HG03135 (cell line): ENCODE results near the gene ACACA.
A peak's percentile ranks its signal among the peaks of the same experiment; 100 is the strongest.
"Not testable (repeated sequence)": the region's sequence is repeated elsewhere in the genome, so short reads cannot be mapped to it uniquely, and the experiment has no call there.

ENCODE experiments used
- ATAC-seq: cut with Tn5 transposase; IDR thresholded peaks from one replicate; pipeline ENCODE4 v1.9.1; 2021; ENCODE audit warnings: mild to moderate bottlenecking, moderate library complexity; ENCODE audit not compliant: unreplicated experiment

The ACACA gene

DNA sequence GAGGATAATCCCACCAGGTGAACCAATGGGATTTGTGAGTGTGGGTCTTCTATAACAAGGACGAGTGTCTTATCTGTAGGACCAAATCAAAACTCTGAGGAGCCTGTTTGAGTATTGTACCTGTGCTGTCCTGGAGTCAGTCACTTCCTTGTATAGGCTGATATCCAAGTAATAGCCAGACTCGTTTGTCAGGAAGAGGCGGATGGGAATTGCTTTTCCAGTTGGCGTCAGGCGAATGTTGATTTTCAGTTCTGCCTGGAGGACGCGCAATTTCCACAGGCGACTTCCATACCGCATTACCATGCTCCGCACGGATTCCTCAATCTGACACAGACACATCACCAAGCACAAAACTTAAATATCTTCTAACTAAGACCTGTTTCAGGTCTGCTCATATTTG lies 218.5 kb downstream of the ACACA start:
- no peak for ATAC-seq

DNA sequence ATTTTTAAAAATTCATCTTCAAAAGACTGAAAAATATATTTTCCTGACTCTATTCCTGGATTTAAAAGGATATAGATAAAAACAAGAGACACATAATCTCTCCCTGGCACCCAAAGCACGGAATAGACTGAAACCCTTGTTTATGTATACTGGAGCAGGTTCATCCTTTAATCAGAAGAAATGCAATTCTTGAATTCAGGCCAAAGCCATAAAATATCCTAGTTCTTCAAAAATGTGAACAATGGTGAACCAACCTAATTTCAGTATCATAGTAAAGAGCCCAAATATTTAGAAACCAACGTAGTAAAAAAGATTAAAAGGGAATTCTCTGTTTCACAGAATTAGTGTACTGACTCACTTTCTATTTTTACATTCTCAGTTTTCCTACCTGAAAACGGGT lies 219.4 kb downstream of the ACACA start:
- ATAC-seq = no peak

DNA sequence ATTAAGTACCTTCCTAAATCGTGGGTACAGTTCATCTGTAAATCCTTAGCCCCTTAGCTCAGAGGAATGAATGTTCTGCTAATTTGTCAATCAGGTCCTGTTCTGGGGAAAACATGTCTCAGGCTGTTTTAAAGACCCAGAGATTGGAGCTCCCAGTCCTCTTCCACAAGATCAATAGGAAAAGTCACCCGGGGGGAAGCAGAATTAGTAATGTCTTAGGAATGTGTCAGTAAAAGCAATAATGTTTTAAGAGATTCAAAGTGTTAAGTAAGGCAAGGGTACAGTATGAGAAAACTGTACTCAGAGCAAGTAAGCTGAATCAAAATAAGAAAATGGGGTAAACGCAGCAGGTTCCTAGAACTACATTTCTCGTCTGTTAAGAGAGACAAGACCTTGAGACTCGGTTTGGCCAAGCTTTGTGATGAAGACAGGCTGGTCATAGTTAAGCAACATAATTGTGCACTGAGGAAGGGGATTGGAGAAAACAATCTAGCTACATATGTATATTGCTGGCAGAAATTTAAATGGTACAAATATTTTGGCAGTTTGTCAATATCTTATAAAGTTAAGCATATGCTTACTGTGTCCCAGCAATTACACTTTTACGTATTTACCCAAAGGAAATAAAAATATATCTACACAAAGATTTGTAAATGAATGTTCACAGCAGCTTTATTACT lies 223.7 kb downstream of the ACACA start:
- ATAC-seq = no peak

DNA sequence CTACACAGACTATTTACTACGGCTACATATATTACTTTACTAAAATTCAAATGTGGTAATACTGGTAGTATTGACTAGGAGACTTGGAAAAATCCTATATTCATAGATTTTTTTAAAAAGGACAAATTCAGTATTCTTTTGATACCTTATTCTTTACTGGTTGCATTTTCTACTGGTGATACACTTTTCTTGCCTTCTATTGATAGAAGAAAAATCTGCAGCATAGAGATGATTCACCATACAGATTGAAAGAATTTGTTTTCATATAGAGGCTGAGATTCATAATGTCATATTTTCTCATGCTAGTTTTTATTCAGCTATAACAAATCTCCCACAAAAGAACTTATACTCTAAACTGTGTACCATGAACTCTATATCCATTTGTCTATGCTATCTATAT lies 226.3 kb downstream of the ACACA start:
- ATAC-seq = no peak

DNA sequence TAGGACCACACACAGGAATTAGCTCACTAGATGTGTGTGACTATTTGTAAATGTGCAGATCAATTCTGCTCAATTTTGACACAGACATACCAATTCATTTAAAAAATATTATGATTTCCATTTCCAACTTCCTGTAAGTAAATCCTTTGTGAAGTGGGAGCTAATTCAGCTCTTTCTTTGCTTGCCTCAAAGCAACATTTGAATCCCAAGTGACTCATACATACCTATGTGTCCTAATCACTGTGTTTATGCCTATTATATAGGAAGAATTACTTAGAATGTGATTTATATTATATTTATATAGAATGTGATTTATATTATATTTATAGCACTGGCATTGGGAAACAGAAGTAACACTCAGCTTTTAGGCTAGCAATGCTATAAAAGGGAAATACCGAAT lies 226.7 kb downstream of the ACACA start:
- ATAC-seq = no peak

DNA sequence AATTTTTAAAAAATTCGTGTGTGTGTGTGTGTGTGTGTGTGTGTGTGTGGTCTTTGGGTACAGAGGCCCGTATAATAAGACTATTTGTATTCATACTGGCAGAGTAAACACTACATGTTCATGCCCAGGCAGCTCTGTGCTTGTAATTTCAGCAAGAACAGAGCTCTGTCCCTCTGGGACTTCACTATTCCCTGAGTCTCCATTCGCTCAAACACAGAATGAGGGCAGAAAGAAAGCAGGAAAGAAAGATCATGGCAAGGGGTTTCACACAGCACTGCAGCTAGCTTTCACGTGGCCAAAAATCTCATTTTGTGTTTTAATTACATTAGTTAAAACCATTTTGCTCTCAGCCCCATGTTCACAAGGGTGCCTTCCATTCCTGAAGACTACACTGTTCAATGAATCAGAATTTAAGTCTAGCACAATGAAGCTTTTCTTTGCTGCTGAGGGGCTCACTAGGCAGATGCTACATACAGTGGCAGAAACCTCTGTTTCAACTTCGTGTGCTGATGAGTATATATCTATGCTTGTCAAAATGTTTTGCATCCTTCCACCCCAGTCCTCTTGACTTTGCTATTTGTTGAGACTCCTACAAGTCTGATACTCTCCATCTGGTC lies 229.3 kb downstream of the ACACA start:
- ATAC-seq = no peak

DNA sequence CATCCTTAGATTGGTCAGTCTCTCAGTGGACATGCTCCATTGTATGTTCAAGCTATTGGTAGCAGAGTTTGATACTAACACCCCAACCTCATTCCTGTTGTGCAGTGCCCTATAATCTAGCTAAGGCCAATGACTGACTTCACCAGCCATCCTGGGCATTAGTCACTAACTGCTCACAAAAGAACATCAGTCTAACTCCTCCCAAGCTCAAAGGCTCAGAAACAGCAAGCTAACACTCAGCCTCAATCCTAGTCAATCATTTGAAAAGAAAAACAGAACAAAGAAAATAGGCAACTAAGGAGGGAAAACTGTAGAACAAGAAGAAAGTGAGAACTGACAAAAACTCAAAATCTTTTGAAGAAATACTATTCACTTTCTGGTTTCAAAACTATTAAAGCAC lies 229.9 kb downstream of the ACACA start:
- ATAC-seq = no peak

DNA sequence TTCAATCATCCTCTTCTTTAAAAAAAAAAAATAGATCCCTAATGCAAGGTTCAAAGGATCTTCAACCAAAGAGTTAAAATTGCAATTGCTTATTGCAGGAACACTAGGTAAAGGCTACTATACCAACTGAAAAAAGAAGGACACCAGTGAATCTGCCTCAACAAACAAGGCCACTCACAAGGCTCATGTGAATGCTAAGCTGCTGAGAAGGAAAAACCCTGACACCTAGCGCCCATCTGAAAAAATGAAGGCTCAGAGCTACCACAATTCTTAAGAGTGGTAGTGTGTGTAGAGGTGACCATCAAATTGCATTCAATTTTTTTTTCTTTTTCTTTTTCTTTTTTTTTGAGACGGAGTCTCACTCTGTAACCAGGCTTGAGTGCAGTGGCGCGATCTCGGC lies 232.4 kb downstream of the ACACA start:
- no peak for ATAC-seq

DNA sequence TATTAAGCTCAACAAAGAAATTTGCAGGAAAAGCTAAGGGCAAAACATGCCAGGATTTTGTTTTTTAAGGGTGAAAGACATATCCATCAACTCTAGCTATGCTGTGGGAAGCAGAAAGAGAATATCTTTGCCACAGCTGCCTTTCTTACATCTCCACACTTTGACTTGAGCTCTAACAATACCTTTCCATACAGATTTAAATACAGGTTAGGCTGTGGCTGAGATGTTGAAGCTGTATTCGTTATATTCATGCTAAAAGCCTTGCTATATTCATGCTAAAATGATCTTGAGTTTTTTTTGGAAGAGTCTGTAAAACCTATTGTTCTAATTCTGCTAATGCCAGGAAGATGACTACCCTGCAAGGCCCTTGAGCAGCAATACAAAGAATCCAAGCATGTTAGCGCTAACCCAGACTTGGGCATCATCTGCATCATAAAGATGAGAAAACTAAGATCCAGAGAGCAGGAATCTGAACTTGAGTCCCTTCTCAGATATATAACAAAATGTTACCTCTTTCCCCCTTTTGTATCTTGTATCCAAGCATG lies 235.7 kb downstream of the ACACA start:
- ATAC-seq = no peak

DNA sequence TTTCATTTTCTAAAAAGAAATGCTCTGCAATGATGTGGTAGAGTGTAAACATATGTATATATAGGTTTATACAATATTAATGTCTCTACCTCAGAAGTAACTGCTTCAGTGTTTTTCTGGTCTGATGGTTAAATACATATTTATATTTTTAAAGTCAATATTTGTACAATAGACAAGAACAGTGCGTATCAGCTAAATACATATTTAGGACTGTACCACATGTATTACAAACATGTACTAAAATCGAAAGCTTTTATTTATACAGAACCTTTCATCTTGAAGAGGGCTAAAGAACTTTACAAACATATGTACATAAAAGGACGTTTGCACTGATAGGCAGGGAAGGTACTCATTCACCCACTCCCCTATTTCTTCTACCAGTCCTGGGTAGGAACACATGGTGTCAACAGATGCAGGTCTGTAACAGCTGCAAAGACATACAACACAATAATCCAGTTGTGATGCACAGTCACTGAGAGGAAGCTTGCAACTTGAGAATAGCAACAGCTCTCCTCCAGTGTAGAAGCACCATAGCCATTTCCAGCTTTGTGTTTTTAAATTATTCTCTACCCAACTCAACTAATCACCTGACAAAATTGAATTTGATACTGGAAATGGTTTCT lies 237.8 kb downstream of the ACACA start:
- no peak for ATAC-seq

DNA sequence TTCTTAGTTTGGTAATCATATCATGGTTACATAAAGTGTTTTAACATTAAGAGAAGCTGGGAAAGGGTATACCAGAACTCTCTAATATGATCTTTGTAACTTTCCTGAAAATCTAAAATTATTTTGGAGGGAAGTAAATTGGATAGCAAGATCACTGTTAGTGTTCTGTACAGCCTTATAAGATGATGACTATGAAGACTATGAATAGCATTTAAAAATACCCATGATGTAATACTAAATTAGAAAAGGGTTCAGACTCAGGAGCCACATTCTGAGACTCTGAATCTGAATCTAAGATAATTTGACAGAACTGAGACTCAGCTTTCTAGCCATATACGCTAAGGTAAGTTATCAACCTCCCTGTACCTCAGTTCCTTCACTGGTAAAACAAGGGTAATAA lies 238.9 kb downstream of the ACACA start:
- ATAC-seq = no peak

DNA sequence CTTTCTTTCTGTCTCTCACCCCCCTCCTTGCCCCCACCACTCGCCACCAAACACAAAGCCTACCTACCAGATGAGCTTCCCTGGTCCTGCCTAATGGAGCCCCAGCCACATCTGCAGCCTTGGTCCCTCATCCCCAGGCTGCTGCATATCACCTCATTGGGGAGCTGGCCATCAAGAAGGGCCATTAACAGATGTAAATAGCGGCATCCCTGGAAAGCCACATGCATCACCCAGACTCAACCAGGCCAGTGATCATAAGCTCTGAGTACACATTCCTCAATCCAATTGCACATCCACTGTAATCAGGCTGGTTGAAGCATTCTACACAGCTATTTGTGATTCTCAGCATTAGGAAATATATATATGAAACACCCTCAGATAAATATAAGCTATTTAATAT lies 242.6 kb downstream of the ACACA start:
- ATAC-seq = no peak

DNA sequence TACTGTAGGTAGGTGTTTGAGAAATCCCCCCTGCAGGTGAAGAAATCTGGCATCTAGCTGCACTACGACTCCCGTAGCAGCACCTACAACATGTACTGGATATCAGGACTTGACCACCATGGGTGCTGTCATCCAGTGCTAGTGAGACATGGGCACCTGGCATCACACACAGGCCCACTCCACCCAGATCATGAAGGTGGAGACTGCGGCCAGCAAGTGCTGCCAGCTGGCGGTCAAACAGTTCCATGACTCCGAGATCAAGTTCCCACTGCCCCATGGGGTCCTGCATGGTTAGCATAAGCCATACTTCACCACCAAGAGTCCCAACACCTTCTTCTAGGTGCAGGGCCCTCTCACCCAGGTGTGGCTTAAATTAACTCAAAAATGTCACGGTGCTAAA lies 243.8 kb downstream of the ACACA start:
- no peak for ATAC-seq

DNA sequence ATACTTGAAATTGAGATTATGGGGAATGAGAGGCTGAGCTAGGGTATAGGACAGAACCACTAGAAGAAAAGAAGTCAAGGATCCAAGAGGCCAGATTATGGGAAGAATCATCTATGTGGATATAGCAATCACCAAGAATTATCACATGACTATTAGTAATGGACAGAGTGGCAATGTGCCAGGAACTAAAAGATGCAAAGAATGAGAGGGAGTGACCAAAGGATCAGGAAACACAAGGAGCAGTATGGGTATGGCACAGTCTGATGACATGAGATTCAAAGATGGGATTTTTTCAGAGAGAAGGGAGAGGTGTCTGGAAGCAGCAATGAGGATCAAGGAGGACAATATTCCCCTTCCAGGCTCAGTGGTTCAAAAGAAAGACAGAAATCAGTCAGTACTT lies 245.7 kb downstream of the ACACA start:
- ATAC-seq = no peak

DNA sequence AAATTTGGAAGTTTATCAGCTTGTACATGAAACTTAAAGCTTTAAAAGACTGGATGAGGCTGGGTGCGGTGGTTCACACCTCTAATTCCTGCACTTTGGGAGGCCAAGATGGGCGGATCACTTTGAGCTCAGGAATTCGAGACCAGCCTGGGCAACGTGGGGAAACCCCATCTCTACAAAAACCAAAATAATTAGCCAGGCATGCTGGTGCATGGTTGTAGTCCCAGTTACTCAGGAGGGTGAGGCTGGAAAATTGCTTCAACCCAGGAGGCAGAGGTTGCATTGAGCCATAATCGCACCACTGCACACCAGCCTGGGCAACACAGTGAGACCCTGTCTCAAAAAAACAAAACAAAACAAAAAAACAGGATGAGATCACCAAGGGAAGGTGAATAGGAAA lies 248.3 kb downstream of the ACACA start:
- ATAC-seq = no peak

DNA sequence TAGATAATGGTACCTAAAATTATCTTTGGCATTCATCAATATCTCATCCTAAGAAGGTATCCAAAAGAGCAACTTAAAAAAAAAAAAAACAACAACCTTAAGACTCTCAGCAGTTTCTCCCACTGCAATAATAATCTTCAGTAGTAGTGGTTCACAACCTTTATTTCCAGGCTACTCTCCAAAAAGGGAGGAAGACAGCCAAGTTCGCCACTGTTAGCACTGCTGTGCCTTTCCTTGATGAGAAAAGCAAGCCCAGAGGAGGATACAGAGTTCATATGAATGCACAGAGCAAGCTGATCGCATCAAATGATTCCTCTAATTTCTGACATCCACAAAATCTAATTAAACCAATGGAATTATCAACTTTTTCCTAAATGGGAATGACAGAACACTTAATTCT lies 258.5 kb downstream of the ACACA start:
- no peak for ATAC-seq

DNA sequence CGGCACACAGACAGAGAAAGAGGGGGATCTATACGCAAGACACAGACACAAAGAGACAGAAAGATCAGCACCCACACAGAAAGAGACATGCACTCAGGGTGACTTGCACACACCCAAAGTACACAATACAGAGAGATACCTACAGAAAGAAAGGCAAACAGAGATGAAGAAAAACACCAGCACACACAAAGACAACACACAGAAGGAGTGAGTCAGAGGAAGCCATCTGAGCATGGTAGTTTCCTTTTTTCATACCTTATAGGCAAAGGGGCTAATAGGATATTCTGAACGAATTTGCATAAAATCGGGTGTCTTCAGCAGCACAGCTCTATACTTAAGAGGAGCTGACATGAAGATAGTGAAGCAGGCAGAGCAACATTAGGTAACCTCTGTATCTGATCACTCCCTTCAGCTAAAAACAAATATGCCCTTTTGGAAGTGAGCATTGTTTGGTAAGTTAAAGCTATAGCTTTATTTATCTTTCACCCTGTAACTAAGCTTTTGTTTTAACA lies 259.3 kb downstream of the ACACA start:
- peak; percentile 84 for ATAC-seq

DNA sequence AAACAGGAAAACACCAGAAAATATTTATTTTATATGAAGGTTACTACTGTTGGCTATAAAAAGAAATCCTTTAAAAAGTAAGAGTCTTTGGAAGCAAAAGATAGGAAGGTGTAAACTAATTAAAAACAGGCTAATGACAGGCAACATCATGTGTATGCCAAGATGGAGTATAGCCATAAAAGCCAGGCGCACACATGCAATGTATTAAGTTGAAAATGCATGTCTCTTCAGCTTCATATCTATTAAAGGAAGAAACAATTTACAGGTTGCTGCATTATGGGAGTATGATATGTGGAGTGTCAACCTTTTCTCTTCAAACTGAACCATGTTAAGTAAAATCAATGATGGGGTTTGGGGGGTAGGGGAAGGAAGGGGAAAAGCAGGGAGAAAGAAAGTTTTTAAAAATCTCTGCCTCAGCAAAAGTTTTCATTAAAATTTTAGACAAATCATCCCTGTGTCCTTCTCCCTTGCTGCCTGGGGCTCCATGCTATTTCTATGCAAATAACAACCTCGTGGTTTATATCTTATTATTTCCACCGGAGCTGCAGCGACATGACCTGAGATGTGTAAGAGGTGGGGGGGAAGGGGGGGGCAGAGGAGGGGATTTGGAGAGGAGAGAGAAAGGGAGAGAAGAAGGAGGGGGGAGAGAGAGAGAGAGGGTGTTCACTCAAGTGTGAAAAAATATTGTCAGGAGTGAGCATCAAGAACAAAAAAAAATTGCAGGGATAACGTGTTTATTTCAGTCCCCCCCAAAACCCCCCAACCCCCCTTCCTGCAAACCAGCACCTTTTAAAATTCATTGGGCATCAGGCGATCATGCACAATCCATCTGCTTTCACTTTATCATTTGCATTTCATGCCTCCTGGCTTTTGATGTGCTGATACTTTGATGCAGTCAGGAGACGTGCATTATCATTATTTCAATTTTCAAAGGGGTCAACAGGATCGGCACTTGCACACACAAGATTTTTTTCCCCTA lies 260.3 kb downstream of the ACACA start:
- ATAC-seq = peak; percentile 19

DNA sequence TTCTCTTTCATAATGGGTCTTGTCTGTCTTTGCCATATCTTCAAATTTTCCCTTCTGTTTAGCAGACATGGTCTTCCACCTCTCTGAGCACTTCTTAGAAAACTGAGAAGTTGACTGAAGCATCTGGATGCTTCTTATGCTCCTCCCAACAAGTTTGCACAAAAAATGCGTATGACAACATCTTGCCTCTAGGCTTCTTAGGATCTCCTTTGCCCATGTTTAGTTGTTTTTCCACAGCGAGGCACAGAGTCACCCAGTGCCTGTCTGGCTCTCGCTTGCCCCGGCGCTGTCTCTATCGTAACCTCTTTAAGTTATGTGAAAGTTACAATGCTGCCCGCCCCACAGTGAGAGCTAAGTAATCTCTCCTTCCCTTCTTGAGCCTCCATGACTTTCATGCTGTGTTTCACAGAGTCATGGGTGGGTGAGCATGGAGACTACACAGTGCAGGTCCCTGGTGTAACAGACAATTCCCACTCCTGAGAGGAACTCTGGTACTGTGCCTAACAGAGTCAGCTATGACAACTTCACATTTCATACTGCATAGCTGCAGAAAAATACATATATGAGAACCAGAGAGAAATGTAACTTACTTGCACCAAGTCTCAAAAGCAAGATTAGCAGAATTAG lies 262.4 kb downstream of the ACACA start:
- ATAC-seq = no peak

DNA sequence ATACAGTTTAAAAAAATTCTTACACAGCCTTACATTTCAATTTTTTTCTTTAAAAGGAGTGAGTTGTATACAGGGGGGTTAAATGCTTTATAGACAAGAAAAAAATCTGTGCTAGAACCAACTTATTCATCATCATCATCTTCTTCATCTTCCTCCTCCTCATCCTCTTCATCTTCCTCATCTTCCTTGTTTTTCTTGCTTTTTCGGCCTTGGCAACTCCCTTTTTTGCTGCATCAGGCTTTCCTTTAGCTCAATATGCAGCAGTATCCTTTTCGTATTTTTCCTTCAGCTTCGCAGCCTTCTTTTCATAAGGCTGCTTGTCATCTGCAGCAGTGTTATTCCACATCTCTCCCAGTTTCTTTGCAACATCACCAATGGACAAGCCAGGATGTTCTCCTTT lies 263.1 kb downstream of the ACACA start:
- not testable (repeated sequence) for ATAC-seq
